Neutrophil (primary cell): ENCODE results near the gene DPF3.

ENCODE experiments used
- H3K27ac ChIP-seq: fragments of 200-600 bp; sonication (generic); 2 replicates; pipeline ENCODE4 v1.5.1; 2016; ENCODE audit warnings: mild to moderate bottlenecking, moderate library complexity
- H3K27me3 ChIP-seq: fragments of 200-600 bp; sonication (generic); 2 replicates; pipeline ENCODE4 v1.6.0; 2016; ENCODE audit warnings: mild to moderate bottlenecking
- H3K36me3 ChIP-seq: fragments of 200-600 bp; sonication (generic); 2 replicates; pipeline ENCODE4 v1.5.1; 2017
- H3K4me1 ChIP-seq, 2 experiments: fragments of 200-600 bp in 1 of 2; sonication (generic) in 1 of 2; 1 replicate in 1 of 2; 2 replicates in 1 of 2; pipeline versions ENCODE4 v1.5.1 to v1.6.1; 2013 to 2016; ENCODE audit warnings: low read depth in 1 of 2, low read length in 1 of 2, mild to moderate bottlenecking in 1 of 2, moderate library complexity in 1 of 2; ENCODE audit not compliant: control insufficient read depth in 1 of 2, insufficient read depth in 1 of 2
- H3K4me3 ChIP-seq, 2 experiments: fragments of 200-600 bp in 1 of 2; sonication (generic) in 1 of 2; 1 replicate in 1 of 2; 2 replicates in 1 of 2; pipeline ENCODE4 v1.5.1; 2013 to 2016; ENCODE audit warnings: low read depth in 1 of 2, low read length in 1 of 2, mild to moderate bottlenecking in 1 of 2, moderate library complexity in 1 of 2
- H3K9me3 ChIP-seq: fragments of 200-600 bp; sonication (generic); 2 replicates; pipeline ENCODE4 v1.5.1; 2016
- CTCF ChIP-seq: fragments of 200-600 bp; sonication (generic); IDR thresholded peaks from 2 replicates; pipeline ENCODE4 v1.5.1; 2016; ENCODE audit warnings: antibody characterized with exemption

The DPF3 gene

GRCh38 chr14:72610096-72610830, 283.6 kb downstream of the DPF3 start:
- no peaks in the 10 kb centered on the region for H3K36me3 ChIP-seq
- no peaks in the 10 kb centered on the region for H3K9me3 ChIP-seq
- H3K27ac ChIP-seq: no peak overlapping the region
- TF ChIP-seq CTCF: no peak
- H3K4me1 ChIP-seq: no peaks in the 10 kb centered on the region
- H3K27me3 ChIP-seq: no peaks in the 10 kb centered on the region
- no peak overlapping the region for H3K4me3 ChIP-seq

- TF ChIP-seq CTCF: no peak
- Histone ChIP-seq H3K36me3 (no peaks in the 10 kb centered on the region), H3K4me1 (no peaks in the 10 kb centered on the region), H3K27ac (no peak overlapping the region), H3K4me3 (no peak overlapping the region), H3K9me3 (no peaks in the 10 kb centered on the region), H3K27me3 (no peaks in the 10 kb centered on the region)
These were observed 284.5 kb downstream of the DPF3 start for GRCh38 chr14:72609205-72609916.

GRCh38 chr14:72608391-72609204, 285.3 kb downstream of the DPF3 start:
- no peaks in the 10 kb centered on the region for H3K4me1 ChIP-seq
- H3K4me3 ChIP-seq: no peak overlapping the region
- no peaks in the 10 kb centered on the region for H3K36me3 ChIP-seq
- H3K27me3 ChIP-seq: no peaks in the 10 kb centered on the region
- no peak overlapping the region for H3K27ac ChIP-seq
- no peaks in the 10 kb centered on the region for H3K9me3 ChIP-seq
- TF ChIP-seq CTCF: no peak

GRCh38 chr14:72607386-72608130, 286.3 kb downstream of the DPF3 start:
- Histone ChIP-seq H3K4me3 (no peak overlapping the region), H3K9me3 (no peaks in the 10 kb centered on the region), H3K4me1 (no peaks in the 10 kb centered on the region), H3K27me3 (no peaks in the 10 kb centered on the region), H3K27ac (no peak overlapping the region), H3K36me3 (no peaks in the 10 kb centered on the region)
- no peak for TF ChIP-seq CTCF

GRCh38 chr14:72606879-72607278, 287.0 kb downstream of the DPF3 start:
- no peak overlapping the region for H3K27ac ChIP-seq

More at GRCh38 chr14:72606879-72607278, 287.0 kb downstream of the DPF3 start:
- Histone ChIP-seq H3K9me3 (no peaks in the 10 kb centered on the region), H3K36me3 (no peaks in the 10 kb centered on the region), H3K4me1 (no peaks in the 10 kb centered on the region), H3K4me3 (no peak overlapping the region), H3K27me3 (peaks cover 2% of the 10 kb centered on the region)
- no peak for TF ChIP-seq CTCF
